Activated CD4-positive, alpha-beta T cell treated with anti-CD3 and anti-CD28 coated beads, Interleukin-2, amount 50 U/mL, for 24 hours (primary cell): ENCODE measurements around the gene ZNF503.

Source experiments
- DNase-seq, 2 donors: peaks; one replicate each; pipeline ENCODE4 v3.0.0-alpha.2; 2020; ENCODE audit warnings: low read depth in 1 of 2, low spot score in 1 of 2

ZNF503 gene

DNA sequence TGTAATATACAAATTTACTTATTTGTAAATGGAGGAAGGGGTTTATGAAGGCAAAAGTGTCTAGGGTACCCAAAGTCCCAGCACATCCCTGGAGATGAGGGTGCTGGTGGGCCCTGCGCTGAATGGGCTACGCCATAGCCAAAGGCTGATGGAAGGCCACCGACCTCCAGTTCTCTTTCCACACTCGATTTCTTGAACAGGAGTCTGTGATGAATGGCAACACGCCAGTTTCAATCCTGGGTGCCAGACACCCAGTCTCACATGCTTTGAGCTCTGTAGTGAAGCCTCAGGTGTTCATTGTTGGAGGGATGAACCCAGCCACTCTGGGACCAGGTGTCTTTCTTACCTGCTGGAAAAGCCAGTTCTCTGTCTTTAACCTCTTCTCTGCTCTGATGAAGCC lies 30.6 kb upstream of the ZNF503 start:
- DNase-seq = no peak

- DNase-seq = no peak
Observed at GRCh38 chr10:75431180-75432111, 29.9 kb upstream of the ZNF503 start, which contains the start of gene LRMDA. Gene LRMDA, plus strand, starts transcription at chr10:75431624.

GRCh38 chr10:75430000-75430763 lies 28.6 kb upstream of the ZNF503 start:
- DNase-seq = no peak

GRCh38 chr10:75429159-75429827 lies 27.7 kb upstream of the ZNF503 start:
- no peak for DNase-seq

DNA sequence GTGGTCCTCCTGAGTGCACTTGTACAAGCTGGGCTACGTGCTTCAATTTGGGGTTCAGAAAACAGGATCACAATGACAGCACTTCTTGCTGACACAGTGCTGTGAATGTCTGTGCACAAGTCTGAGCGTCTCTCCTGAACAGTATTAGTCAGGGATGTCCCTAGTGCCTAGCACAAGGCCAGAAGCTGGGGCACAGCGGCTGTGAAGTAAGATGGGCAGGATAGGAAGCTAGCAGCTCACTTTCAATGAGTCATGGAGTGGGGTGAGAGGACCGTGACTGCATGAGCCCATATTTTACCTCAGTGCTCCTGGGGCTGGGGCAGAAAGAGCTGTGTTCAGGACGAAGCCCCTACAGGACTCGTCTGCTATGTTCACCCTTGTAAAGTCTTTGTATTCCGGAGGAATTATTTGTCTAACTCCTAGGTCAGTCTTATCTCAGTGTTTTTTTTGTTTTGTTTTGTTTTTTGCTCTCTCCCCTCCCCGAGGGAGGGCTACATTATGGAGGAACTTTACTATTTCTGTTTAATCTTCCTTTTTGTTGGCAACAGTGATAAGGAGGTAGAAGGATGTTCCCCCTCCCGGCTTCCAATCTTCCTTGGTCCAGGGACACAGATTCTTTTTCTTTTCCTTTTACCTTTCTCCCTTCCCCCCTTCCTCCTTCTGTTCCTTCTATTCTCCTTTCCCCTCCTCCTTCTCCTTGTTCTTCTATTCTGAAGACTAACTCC lies 27.0 kb upstream of the ZNF503 start:
- DNase-seq = no peak

GRCh38 chr10:75427951-75428350 lies 26.4 kb upstream of the ZNF503 start:
- DNase-seq = no peak

DNA sequence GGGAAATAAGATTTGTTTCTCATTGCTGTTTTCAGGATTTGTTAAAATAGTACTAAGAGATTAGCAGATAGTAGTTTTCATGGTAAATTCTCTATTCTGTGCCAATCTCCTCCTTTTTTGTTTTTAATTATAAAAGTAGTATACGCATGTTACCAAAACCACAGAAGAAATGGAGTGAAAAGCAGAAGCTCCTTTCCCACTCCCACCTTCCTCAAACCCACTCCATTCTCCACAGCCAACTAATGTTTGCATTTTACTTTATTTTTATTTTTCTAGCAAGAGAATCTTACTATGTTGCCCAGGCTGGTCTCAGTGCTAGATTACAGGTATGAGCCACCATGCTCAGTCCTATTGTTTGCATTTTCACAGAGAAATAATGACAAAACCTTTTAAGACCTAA lies 25.3 kb upstream of the ZNF503 start:
- DNase-seq = no peak

- no peak for DNase-seq
Observed at GRCh38 chr10:75425291-75426079, 23.9 kb upstream of the ZNF503 start.

GRCh38 chr10:75424571-75424970 lies 23.0 kb upstream of the ZNF503 start:
- no peak for DNase-seq

DNA sequence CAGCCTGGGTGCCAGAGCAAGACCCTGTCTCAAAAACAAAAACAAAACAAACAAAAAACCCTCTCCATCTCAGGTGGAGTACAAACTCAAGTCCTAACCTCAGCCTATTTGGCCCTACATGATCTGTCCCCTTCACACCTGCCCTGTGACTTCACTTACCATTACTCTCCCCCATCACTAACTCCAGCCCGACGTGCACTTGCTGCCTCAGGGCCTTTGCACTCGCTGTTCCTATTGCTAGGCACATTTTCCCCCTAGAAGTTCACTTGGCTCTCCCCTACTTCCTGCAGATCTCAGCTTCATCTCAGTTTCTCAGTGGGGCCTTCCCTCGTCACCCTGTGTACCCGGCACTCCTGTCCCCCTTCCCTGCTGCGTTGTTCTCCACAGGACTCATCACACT lies 21.3 kb upstream of the ZNF503 start:
- no peak for DNase-seq

- DNase-seq = no peak
Observed at GRCh38 chr10:75418712-75419111, 17.1 kb upstream of the ZNF503 start.

GRCh38 chr10:75418293-75418692 lies 16.7 kb upstream of the ZNF503 start:
- DNase-seq = no peak

GRCh38 chr10:75417522-75417927 lies 16.0 kb upstream of the ZNF503 start:
- no peak for DNase-seq

DNA sequence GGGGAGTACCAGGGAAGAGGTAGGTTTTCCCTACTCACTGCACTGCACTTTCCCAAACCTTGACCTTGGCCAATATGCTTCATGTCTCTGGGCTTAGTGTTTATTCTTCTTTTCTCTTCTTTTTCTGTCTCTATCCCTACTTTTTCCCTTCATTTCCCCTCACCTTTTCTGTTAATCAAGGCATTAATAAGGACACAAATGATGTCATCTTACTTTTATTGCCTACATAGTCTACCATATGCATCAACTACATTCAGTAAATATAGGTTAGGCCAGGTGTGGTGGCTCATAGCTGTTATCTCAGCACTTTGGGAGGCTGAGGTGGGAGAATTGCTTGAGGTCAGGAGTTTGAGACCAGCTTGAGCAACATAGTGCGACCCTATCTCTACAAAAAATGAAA lies 13.0 kb upstream of the ZNF503 start:
- DNase-seq = no peak

GRCh38 chr10:75410132-75411005 lies 8.8 kb upstream of the ZNF503 start:
- no peak for DNase-seq

DNA sequence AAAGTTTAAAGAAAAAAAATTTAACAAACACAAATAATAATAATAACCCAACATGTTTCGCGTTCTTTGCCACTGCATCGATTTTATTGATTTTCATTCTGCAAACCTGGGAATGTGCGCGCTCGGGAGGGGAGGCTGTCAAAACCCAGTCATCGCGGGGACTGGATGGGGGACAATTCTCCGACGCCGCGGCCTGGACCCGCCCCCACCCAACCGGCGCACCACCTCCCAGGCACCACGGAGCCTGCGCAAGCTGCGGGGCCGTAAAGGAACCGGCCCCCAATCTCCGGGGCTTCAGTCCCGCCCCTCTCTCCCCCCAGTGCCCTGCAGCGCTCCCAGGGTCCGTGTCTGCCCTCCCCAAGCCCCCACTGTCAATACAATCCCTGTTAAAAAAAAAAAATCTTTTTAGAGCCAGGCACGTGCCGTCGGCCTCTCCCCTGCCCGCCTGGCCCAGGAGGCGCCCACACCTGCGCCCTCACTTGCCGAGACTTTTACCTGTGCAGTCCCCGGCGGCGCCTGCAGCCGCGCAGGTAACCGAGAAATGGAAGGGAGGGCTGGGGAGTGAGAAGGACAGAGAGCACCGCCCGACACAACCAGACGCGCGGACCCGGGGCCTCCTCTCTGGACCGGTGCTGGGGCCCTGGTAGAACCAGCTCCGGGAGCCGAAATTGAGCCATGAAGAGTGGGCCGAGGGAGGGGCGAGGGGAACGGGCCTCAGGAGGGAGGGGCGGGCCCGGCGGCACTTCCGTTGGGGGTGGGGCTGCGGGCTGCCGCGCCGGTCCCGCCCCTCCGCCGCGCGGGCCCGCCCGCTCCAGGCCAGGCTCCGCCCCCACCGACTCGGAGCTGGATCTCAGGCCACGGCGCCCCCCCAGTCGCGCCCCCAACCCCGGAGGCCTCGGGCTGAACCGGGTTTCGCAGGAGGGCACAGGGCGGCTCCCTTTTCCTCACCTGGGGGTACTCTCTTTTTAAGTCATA lies 7.6 kb upstream of the ZNF503 start:
- no peak for DNase-seq

GRCh38 chr10:75408509-75408875 lies 6.9 kb upstream of the ZNF503 start:
- DNase-seq = no peak
